MM.1S (cell line): Measurements from ENCODE around the gene MAPK11.

Experiments
- CTCF ChIP-seq: fragments of 300-600 bp; sonication (generic); IDR thresholded peaks from 2 replicates; pipeline ENCODE4 v1.5.1; 2016; ENCODE audit warnings: antibody characterized with exemption, low read length, mixed read lengths
- EZH2 ChIP-seq: fragments of 300-600 bp; sonication (generic); optimal IDR thresholded peaks from 2 replicates; pipeline ENCODE3; 2017; ENCODE audit warnings: low read depth, mild to moderate bottlenecking, antibody characterized with exemption, low read length, mixed read lengths

- TF ChIP-seq CTCF (no peak), EZH2 (no peak)
These were observed 19.9 kb upstream of the MAPK11 start for GRCh38 chr22:50289942-50290630.
